GM18873 (cell line): ENCODE data around the gene VEGFA.

Source experiments
- ATAC-seq: cut with Tn5 transposase; IDR thresholded peaks from one replicate; pipeline ENCODE4 v1.9.1; 2021; ENCODE audit warnings: mild to moderate bottlenecking, moderate library complexity, moderate number of reproducible peaks; ENCODE audit not compliant: unreplicated experiment, low FRiP score

The VEGFA gene

DNA sequence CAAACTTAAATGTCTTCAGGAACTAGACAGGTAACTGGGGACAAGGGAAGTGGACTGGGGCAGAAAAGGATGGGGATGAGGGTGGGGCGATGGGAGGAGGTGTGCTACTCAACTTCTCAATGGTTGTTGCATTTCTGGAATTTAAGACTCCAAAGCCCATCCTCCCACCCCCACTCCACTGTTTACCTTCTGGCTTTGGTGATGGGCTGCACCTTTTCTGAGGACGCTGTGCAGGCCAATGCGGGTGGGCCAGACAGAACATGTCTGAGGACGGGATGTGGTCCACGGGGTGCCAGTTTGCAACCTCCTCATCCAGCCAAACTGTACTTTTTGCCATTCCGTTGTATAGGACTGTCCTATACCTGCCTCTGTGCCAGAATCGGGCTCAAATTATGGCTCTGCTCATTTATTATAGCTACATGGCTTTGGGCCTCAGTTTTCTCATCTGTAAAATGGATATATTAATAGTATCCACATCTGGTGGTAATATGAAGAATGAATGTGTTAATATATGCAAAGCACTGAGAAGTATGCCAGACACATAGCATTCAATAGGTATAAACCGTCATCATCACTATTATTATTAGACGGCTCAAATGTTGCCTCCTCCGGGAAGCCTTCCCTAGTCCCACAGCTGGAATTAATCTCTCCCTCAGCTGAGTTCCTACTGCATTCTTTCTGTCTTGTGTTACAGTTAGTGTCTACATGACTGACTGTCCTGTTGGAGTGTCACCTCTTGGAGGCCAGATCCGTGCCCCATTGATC lies 31.0 kb upstream of the VEGFA start:
- no peak for ATAC-seq

DNA sequence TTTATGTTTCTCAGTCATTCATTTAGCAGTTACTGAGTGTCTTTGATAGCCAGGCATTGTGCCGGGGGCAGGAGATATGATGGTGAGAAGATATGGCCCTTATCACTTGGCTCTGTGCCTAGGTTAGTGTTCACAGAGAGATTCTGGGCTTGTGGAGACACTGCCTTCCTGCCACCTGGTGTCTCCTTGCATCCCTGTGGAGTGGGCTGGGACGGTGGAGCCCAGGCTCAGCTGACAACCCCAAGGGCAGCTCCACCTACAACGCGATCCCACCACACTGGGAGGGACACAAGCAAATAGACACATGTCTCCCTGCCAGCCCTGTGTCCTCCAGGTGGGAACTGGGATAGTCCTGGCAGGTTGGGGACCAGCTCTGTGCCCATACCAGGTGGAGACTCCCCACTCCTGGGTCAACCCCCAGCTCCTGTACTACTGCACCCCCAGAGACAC lies 30.3 kb upstream of the VEGFA start:
- ATAC-seq = no peak

DNA sequence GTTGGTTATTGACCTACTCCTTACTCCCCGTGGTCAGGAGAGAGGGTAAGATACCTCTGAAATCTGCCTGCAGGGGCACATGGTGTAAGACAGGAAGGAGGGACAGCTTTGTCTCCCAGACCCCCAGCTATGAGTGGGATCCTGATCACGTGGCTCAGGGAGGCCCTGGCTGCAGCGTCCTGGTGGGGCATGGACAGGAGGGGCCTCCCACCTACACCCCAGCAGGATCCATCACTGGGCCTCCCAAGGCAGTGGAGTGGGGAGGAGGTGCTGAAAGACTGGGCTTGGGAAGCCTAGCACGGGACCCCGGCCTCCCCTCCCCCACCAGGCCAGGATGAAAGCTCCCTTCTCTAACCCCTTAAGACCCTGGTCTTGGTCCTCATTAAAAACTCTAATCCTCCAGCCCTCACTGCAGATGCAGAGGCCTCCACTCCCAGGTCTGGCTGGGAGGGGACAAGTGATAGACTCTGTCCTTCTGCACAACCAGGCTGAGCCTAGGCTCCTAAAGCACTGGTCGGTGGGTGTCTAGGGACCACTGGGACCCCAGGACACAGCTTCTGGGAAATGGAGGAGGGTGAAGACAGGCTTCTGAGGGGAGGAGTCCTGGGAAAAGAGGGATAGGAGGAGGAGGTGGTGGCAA lies 29.6 kb upstream of the VEGFA start:
- no peak for ATAC-seq

DNA sequence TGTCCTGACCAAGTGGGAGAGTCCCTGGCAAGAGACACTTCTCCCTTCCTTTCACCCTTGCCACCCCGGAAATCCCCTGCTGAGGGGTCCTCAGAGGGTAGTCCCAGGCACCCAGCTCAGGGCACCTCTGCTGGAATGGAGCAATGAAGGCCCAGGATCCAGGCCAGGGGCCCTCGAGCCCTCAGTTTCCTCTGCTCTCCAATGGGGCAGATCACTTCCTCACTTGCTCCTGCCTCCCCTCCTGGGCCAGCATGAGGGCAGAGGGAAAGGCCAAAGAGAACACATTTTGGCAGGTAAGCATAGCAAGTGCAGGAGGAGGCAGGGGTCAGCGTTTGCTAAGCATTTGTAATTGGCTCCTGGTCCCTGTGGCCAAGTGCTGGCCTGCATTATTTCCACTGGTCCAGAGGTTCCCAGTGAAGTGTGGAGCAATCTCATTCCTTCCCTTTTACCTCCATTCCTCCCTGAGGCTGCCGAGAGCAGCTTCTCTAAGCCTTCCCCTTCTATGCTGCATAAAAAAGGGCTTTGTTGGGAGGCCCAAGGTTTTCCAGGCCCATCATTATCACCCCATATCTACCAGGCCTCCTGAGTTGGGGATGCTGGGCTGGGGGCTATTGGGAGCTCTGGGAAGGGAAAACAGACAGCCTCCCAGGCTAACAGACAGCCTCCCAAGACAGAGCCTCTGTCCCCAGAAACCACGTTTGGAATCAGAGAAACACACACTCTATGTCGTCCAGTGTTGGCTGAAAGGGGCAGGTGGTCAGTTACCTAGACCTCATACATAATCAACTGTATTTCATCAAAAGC lies 28.8 kb upstream of the VEGFA start:
- no peak for ATAC-seq

DNA sequence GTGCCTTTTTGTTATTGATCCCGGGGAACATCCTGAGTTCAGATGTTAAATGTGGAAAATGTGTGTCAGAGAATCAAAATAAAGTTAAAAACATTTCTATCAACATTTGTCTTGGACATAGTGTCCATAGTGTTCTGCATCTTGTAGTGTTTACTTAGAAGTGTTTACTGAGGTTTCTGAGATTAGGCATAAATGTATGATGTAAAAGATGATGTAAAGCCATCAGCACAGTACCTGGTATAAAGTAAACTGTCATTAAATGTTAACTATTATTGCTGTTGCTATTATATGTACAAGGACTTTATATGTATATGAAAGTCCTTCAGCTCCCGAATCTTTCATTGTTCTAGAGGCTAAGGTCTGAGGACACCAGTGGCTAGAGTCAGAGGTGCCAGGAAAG lies 28.2 kb upstream of the VEGFA start:
- no peak for ATAC-seq

DNA sequence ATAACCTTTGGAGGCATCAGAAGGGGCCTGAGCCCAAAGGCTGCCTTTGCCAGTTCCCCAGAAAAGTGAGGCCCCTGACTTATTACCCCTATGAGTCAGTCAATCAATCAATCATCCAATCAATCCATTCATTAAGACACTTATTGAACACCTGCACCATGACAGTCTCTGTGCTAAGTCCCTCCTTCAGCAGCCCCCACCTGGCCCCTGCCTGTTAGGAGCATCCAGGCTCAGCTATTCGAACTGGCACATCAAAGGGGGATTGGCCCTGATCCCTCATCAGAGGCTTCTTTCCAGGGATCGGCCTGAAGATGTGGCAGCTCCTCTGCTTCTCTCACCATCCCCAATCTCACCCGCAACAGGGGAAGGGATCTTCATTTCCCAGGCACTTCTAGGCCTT lies 27.7 kb upstream of the VEGFA start:
- no peak for ATAC-seq

GRCh38 chr6:43742931-43743632 lies 26.9 kb upstream of the VEGFA start:
- no peak for ATAC-seq

DNA sequence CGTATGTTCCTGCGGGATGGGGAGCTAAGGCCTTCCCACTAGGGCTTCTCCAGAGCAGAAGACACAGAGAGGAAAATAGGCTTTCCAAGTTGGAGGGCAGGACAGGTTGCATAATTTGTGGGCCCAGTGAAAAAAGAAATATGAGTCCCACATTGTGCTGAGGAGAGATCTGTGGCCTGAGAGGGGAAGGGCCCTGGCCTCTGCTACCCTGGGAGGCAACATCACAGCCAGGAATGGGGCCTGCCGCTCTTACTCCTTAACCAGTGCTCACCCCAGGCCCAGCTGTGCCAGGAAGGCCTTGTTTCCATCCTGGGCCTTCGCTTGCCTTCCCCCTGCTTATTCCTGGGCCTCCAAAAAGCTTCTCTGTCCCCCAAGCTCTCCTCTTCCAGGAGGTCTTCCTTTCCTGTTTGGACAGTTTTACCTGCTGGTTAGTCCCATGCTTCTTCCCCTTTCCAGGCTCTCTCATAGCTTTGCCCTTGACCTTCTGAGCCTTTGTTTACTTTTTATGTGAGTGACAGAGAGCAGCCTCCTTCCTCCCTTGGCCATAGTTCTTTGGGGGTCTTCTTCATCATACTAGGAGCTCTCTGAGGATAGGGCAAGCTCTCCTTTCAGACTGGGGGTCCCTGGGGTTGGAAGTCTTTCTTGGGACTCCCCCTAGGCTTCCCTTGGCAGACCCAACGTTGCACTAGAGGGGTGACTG lies 26.2 kb upstream of the VEGFA start:
- ATAC-seq = no peak

- ATAC-seq = no peak
Measured at GRCh38 chr6:43744491-43744890, 25.5 kb upstream of the VEGFA start.

- ATAC-seq = no peak
Measured at GRCh38 chr6:43744931-43745727, 24.9 kb upstream of the VEGFA start.

GRCh38 chr6:43746071-43746470 lies 23.9 kb upstream of the VEGFA start:
- ATAC-seq = no peak

GRCh38 chr6:43746613-43747102 lies 23.4 kb upstream of the VEGFA start:
- ATAC-seq = no peak

GRCh38 chr6:43747784-43748183 lies 22.2 kb upstream of the VEGFA start:
- no peak for ATAC-seq

- no peak for ATAC-seq
Measured at GRCh38 chr6:43748765-43749164, 21.2 kb upstream of the VEGFA start.

DNA sequence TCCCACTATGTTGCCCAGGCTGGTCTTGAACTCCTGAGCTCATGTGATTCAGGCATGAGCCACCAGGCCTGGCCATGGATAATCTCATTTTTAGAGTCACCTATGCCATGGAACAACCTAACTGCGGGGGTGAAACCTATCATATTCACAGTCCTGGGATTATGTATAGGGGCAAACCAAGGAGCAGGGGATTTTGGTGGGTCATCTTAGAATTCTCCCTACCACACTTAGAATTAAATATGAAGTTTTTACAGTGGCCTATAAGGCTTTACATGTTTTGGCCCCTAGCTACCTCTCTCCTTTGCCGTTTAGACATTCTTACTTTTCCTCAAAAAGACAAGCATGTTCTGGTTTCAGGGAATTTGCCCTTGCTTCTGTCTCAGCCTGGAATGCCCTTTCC lies 20.6 kb upstream of the VEGFA start:
- no peak for ATAC-seq

- ATAC-seq = no peak
Measured at GRCh38 chr6:43750622-43751021, 19.4 kb upstream of the VEGFA start.

DNA sequence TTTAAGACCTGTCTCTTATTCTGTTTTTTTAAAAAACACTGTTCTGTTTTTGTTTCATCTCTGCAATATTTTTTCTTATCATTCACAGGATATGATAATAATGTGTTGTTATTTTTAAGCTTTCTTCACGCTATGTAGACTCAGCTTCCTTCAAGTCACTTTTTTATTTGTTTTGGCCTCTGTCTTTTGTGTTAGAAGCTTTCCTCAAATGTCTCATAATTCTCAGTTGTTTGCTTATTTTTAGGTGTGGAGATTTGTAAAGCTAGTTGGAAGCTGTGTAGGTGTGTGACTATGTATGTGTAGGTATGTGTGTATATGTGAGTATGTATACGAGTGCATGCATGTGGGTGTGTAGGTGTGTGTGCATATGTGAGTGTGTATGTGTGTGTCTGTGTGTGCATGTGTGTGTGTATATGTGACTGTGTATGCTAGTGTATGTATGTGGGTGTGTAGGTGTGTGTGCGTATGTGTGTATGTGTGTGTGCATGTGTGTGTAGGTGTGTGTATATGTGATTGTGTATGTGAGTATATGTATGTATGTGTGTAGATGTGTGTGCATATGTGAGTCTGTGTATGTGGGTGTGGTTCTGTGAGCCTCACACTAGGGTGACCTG lies 16.3 kb upstream of the VEGFA start:
- ATAC-seq = no peak

DNA sequence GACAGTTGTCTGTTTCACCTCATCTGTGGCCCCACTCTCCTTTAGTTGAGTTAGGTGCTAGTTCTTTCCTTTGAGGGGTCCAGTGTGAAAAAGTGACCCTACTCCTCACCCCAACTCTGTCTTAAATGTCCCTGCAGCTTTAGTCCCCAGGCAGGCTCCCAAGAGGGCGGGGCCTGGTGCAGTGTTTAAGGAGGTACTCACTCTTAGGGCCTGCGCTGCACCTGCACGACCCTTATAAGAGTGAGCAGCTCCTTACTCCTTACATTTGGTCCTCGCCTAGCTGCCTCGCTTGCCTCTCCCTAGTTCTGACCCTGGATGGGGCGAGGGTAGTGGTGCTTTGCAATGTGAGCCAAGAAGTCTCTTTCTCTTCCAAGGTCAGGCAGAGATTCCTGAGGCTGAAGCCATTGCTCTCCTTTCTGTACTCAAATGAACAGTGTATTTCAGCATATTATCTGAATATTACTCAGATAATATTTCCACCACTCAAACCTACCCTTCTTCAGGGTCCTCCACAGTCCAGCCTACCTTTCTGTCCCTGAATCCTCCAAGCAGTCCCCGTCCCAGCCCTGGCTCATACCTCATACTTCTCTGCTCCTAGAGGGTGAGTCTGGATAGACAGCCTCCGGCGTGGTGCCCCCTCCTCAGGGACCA lies 11.9 kb upstream of the VEGFA start:
- ATAC-seq = no peak
